ENCODE data around the gene KCNIP4.
"Not testable (repeated sequence)": the region's sequence is repeated elsewhere in the genome, so short reads cannot be mapped to it uniquely, and the experiment has no call there.

Gene KCNIP4

GRCh38 chr4:21948347-21949072 is at the start of gene KCNIP4:
Gene KCNIP4 (minus strand): TSS chr4:21948772.
- peak; percentile 8 for DNase-seq

GRCh38 chr4:21996618-21997017 is 48.0 kb upstream of the KCNIP4 start:
- DNase-seq, result not testable (repeated sequence)

- no peak for DNase-seq
Observed at GRCh38 chr4:21992330-21992729, 43.8 kb upstream of the KCNIP4 start.

- DNase-seq, result no peak
Observed at GRCh38 chr4:21991562-21991961, 43.0 kb upstream of the KCNIP4 start.

- DNase-seq, result no peak
Observed at GRCh38 chr4:21991050-21991449, 42.5 kb upstream of the KCNIP4 start.

- no peak for DNase-seq
Observed at GRCh38 chr4:21989351-21989750, 40.8 kb upstream of the KCNIP4 start.

GRCh38 chr4:21986307-21986706 is 37.7 kb upstream of the KCNIP4 start:
- DNase-seq, result no peak

GRCh38 chr4:21982087-21982486 is 33.5 kb upstream of the KCNIP4 start:
- no peak for DNase-seq

- DNase-seq, result no peak
Observed at GRCh38 chr4:21979196-21979595, 30.6 kb upstream of the KCNIP4 start.

- DNase-seq, result no peak
Observed at GRCh38 chr4:21976166-21976565, 27.6 kb upstream of the KCNIP4 start.

GRCh38 chr4:21973850-21974249 is 25.3 kb upstream of the KCNIP4 start:
- DNase-seq, result no peak

GRCh38 chr4:21964762-21965319 is 16.3 kb upstream of the KCNIP4 start:
- DNase-seq, result no peak

GRCh38 chr4:21962691-21963090 is 14.1 kb upstream of the KCNIP4 start:
- DNase-seq, result no peak

- no peak for DNase-seq
Observed at GRCh38 chr4:21960793-21961192, 12.2 kb upstream of the KCNIP4 start.

- no peak for DNase-seq
Observed at GRCh38 chr4:21954916-21955315, 6.3 kb upstream of the KCNIP4 start.

- DNase-seq, result no peak
Observed at GRCh38 chr4:21953653-21954052, 5.1 kb upstream of the KCNIP4 start.

GRCh38 chr4:21952549-21952948 is 4.0 kb upstream of the KCNIP4 start:
- DNase-seq, result no peak

GRCh38 chr4:21949073-21949457 is 493 bp upstream of the KCNIP4 start:
- no peak for DNase-seq

- no peak for DNase-seq
Observed at GRCh38 chr4:21947791-21948346, 703 bp downstream of the KCNIP4 start.

- no peak for DNase-seq
Observed at GRCh38 chr4:21946858-21947257, 1.7 kb downstream of the KCNIP4 start.

- DNase-seq, result no peak
Observed at GRCh38 chr4:21921526-21922180, 26.9 kb downstream of the KCNIP4 start.

GRCh38 chr4:21915761-21916160 is 32.8 kb downstream of the KCNIP4 start:
- DNase-seq, result no peak

- no peak for DNase-seq
Observed at GRCh38 chr4:21901831-21902230, 46.7 kb downstream of the KCNIP4 start.

GRCh38 chr4:21901281-21901680 is 47.3 kb downstream of the KCNIP4 start:
- no peak for DNase-seq
